Measurements from ENCODE around the gene RGS16.
"Not testable (repeated sequence)": the region's sequence is repeated elsewhere in the genome, so short reads cannot be mapped to it uniquely, and the experiment has no call there.

RGS16 gene, protein sequence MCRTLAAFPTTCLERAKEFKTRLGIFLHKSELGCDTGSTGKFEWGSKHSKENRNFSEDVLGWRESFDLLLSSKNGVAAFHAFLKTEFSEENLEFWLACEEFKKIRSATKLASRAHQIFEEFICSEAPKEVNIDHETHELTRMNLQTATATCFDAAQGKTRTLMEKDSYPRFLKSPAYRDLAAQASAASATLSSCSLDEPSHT

DNA sequence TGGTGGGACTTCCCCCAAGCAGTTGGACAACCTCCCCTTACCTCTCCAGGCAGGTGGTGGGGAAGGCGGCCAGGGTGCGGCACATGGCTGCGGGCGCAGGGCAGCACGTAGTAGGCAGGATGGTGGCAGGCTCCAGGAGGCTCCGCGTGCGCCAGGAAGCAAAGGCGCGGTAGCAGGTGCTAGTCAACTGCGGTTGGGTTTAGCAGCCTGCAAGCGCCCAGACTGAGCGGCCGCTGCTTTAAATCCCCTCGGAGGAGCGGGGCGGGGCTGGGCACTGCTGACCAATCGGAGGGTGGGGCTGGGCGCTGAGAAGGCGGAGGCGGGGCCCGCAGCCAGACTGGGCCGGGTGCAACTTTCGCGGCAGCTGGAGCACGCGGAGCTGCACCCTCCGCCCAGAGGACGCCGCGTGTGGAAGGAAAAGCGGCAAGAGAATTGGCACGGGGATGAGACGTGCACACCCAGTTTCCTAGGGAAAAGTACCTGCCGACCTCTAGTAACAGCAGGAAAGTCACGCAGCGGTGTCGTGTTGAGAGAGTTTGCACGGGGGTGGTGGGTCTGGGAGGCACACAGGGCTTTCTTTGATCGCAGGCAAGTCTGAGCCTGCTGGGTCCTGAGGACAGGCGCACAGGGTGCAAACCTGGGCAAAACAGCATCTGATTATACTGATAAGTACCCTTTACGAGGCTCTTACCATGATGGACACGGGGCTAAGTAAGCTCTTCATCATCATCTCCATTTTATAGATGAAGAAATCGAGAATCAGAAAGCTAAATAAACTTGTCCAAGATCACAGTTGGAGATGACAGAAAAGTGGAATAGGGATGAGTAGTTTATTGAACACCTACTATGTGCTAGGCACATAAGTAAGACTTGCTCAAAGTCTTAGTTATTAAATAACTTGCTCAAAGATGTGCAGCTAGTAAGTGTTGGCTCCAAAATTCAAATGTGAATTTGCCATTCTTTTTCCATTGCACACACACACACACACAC lies at the start of gene RGS16:
RGS16 (minus strand) TSS at position 215 of the 990 bp plus-strand sequence; CDS start at position 85, 130 bp downstream.
- peak; percentile 43 to 50 for DNase-seq

DNA sequence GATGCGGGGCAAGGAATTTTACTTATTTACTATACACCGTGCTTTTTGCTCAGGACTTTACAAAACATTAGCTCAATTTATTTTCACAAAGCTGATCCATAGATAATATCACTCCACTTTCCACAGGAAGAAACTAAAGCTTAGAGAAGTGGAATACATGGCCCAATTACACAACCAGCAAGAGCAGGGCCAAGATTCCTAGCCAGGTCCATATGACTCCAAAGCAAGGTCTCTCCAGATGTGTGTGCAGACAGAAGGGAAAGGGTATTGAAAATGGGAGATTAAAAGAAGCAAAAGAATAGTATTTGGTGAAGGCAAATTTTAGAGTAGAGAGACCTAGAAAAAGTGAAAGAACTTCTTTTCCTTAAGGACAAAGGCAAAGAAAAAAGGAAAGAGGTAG lies 49.8 kb upstream of the RGS16 start:
- DNase-seq, result no peak

DNA sequence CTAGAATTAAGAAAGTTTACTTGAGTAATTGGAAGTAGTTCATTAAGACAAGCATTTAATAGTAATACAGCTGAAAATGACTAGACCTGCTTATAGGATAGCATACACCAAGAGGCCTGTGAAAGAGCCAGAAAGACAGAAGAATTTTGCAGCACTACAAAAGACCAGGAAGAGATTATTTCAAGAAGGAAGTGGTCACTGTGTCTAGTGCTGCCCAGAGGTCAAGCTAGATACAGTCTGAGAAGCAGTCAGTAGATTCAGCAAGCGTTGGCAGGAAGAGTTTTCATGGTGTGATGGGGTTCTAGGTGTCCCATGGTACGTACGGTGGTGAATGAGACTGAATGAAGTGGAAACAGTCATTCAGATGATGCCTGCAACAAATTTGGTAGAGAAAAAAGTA lies 48.7 kb upstream of the RGS16 start:
- DNase-seq, result no peak

DNA sequence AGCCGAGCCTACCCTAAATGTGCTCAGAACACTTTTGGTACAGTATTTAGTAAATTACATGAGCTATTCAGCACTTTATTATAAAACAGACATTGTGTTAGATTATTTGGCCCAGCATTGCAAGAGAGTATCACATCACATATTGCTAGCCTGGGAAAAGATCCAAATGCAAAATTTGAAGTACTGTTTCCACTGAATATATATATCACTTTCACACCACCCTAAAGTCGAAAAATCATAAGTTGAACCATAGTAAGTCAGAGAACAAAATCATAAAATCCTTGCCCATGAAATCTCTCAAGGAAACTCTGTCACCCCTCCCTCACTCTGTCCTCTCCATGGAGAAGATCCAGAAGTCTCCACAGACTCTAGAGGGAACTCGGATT lies 47.1 kb upstream of the RGS16 start:
- DNase-seq, result no peak

DNA sequence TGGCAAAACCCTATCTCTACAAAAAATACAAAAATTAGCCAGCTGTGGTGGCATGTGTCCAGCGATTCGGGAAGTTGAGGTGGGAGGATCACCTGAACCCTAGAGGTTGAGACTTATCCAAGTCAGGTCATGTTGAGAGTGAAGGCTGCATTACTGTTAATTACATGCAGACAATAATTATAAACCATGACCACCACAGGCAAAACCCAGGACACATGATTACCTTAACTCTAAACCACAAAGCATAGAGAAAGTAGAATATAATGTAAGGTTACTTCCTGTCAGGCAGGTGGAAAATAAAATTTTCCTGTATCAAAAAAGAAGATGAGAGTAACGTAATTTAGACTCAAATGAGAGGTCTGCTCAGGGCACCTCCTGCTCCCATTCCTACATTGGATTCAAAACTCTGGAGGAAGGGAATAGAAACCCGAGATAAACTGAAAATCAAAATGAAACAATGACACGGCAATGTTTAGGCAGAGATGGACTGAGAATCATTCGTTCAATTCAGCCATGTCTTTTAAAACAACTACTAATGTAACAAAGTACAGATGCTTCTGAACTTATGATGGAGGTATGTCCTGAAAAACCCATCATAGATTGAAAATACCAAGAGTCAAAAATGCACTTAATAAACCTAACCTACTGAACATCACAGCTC lies 46.6 kb upstream of the RGS16 start:
- DNase-seq, result no peak

DNA sequence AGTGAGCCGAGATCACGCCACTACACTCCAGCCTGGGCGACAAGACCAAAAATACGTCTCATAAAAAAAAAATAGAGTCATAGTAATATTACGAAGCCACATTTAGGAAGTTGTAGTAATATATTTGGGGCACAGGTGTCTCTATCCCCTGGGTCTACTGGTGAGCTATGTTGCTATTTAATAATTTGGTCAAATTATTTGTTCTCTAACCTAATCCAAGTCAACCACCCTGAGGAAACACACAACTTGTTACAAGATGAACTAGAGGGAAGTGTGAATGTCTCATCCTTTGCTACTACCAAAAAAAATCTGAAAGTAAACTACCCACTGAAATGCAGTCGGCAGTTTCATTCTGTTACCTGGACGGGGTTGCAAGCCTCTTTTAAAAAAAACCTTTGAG lies 44.9 kb upstream of the RGS16 start:
- DNase-seq, result no peak

DNA sequence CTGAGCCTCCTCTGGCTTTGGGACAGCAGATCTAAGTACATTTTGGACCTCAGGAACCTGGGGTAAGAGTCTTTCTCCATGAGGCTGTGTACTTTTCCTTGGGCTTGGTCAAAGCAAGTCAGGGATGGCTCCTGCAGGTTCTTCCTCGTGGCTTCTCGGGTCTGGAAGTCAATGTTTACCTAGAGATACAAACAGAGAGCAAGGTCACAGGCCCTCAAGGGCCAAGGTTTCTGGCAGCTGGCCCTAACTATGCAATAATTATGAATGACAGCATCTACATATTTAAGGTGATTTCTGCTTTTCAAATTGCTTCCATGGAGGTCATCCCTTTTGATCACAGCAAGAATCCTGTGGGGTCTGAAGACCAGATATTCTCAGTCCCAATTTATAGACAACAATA lies 42.5 kb upstream of the RGS16 start:
- no peak for DNase-seq

DNA sequence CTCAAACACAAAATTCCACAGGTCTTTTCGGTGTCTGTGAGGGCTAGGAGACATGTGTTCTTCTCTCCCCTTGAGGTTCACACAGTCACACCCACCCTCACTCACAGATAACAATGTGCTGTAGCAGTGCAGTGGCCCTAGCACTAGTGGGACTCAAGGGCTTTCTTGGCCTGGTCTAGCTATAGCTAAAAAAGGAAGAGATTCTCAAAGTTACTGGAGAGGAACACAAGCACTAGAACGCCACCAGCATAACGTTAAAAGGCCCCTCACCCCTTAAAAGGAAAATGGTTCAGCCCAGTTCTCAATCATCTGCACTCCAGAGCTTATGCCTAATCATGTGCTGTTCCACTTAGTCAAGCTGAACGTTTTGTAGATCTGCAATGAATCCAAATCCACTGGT lies 40.7 kb upstream of the RGS16 start:
- no peak for DNase-seq

DNA sequence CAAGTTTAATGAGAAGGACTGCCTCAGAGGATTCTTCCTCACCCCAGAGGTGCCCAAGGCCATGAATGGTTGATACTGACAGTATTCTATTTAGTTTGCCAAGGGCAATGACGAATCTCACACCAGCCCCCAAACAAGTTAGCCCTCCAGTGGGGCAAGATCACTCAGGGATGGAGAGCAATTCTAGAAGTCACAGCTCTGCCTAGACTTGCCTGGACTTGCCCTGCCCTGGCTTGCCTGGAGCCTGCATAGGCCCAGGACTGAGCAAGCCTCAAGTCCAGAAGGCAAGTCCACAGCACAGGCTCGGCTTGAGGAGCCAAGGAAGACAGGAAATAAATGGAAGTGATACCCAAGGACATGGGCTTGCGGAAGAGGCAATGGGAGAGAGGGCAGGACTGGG lies 39.5 kb upstream of the RGS16 start:
- DNase-seq, result no peak

DNA sequence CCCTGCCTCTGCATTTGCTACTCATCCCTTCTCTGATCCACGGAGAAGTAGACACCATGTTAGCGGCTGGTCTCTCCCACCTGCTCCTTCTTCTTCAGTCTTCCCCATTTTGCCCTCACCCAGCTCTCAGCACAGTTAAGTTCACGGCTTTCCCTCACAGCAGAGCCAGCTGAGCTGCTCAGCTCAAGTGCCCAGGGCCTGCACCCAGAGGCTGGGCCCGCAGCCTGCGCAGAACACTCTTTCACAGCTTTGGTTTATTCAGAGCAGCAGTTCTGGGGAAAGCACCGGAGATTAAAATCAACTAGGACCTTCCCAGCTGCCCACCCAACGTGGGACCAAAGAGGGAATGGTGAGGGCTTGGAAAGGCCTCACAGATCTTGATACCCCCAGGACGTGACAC lies 38.3 kb upstream of the RGS16 start:
- no peak for DNase-seq

DNA sequence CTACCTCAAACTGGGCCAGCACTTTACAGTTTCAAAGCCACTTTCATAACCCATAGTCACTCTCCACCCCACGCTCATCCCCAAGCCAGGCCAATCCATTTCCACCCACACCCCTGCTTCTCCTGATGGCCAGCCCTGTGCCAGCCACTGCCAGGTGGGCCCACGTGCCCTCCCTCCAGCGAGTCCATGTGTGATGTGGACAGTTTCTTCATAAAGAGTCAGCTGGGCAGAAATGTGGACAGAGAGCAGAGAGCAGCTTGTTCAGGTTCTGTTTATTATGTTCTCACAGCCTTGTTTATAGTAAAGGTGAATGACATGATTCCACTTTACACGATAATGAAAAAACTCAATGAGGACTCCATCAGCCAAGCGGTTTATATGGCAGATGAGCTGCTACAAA lies 37.4 kb upstream of the RGS16 start:
- DNase-seq, result no peak

DNA sequence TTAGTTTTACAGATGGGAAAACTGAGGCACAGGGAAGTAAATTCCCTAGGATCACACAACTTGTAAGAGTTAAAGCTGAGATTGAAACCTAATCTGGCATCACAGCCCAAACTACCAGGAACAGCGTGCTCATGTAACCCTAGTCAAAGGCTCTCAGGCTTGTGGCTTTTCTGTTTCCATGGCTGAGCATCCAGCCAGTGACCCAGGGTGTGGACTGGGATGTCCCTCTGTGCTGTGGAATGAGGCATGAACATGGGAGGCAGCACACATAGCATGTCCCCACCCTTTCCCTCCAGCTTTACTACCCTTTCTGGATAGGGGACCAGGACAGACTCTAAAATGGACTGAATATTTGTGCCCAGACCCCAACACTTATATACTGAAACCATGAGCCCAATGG lies 35.1 kb upstream of the RGS16 start:
- DNase-seq, result no peak

DNA sequence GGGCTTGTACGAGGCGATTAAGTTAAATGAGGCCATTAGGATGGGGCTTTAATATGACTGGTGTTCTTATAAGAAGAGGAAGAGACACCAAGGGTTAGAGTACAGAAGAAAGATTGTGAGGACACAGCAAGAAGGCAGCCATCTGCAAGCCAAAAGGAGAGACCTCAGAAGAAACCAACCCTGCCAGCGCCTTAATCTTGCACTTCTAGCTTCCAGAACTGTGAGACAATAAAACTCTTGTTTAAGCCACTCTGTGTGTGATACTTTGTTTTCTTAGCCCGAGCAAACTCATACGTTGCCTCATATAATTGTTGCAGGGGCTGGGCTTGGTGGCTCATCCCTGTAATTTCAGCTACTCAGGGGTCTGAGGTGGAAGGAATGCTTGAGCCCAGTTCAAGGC lies 33.6 kb upstream of the RGS16 start:
- DNase-seq, result no peak

DNA sequence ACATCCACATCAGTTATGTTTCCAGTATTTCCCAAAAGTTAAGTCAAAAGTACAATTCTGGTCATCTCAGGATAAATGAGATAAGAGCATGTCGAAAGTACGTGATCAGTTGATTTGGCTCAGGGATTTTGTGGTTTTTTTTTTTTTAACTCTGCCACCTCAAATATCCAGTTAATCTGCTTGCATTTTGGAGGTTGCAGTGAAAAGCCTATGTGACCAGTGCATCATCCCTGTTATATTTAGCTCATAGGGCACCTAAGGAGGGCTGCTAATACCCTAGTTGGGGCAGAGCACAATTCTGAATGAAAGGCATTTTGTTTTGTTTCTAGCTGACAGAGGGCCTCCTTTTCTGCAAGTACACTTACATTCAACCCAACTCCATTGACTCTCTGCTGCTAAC lies 31.7 kb upstream of the RGS16 start:
- no peak for DNase-seq

DNA sequence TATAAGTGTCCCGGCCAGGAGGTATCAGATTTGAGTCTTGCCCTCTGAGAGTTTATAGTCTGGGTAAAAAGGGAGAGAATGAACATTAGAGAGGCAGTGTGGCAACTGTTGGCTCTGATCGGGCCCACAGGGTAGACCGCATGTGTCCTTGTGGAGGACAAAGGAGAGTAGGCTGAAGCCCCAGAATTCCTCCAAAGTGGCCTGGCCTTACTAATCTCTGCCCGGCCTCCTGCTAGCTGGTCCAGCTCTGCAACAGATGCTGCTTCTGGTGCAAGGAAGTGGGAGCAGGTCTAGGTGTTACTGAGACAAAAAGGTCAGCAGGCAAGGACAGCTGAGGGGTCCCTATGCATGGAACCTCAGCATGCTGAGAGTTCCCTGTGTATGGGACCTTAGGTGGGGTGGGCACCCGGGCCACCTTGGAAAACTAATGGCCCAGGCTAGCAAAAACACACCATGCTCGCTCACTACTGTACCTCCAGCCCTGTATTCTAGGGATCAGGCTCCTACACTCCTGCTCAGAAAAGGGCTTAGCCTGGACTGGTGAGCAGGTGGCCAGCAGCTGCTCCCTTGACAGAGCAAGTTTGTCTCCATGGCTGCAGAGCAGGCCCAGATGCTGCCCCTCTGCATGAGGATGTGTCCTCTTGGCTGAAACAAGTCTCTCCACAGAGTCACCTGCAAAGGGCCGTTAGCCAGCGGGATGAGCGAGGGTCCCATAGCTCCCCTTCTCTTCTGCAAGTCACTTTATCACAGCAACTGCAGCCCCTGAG lies 30.3 kb upstream of the RGS16 start:
- DNase-seq, result no peak

DNA sequence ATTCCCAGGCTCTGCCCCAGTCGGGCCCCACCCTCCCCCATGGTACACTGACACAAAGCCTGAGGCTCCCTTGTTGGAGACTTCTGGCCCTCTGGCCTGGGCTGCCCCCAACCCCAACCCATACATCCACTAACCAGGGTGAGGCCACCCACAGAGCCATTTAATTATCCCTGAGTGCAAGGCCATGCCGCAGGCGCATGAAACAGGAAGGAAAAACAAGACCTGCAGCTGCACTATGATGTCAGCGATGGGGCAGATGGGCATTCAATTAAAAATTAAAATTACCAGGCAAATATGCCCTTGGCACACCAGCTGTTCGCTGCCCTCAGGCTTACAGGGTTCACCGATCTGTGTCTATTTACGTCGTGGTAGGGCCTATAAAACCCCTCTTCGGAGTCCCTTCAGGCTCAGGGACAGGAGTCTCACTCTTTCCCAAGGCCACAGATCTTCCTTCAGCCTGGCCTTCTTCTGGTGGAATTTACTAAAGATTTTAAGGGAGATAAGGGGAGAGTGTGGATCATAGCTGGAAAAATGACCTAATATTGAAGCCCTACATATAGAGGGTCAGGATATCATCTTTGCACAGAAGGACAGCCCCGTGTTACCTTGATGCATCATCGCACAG lies 29.6 kb upstream of the RGS16 start:
- DNase-seq, result no peak

DNA sequence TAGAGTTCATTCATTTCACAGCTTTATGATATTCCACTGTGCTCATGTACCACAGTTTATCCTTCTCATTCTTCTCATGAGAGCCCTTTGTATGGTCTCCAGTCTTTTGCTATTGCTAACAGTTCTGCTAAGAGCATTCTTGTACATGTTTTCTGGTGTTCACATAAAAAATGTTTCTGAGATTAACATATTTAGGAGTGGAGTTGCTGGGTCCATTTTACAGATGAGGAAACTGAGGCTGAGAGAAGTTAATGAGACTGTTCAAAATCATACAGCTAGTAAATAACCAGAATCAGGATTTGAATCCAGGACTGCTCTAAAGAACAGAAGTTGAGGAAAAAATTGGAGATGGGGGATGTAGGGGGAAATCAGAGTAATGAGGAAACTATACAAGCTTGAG lies 28.8 kb upstream of the RGS16 start:
- DNase-seq, result no peak

DNA sequence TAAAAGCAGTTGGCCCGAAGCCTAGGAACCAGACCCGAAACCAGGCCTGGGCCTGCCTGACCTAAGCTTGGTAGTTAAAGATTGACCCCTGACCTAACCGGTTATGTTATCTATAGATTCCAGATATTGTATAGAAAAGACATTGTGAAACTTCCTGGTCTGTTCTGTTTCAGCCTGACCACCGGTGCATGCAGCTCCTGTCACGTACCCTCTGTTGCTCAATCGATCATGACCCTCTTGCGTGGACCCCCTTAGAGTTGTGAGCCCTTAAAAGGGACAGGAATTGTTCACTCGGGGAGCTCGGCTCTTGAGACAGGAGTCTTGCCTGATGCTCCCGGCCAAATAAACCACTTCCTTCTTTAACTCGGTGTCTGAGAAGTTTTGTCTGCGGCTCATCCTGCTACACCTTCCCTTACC lies 28.3 kb upstream of the RGS16 start:
- DNase-seq, result not testable (repeated sequence)

DNA sequence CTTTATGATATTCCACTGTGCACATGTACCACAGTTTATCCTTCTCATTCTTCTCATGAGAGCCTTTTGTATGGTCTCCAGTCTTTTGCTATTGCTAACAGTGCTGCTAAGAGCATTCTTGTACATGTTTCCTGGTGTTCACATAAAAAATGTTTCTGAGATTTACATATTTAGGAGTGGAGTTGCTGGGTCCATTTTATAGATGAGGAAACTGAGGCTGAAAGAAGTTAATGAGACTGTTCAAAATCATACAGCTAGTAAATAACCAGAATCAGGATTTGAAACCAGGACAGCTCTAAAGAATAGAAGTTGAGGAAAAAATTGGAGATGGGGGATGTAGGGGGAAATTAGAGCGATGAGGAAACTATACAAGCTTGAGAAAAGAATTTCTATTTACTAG lies 27.8 kb upstream of the RGS16 start:
- no peak for DNase-seq

DNA sequence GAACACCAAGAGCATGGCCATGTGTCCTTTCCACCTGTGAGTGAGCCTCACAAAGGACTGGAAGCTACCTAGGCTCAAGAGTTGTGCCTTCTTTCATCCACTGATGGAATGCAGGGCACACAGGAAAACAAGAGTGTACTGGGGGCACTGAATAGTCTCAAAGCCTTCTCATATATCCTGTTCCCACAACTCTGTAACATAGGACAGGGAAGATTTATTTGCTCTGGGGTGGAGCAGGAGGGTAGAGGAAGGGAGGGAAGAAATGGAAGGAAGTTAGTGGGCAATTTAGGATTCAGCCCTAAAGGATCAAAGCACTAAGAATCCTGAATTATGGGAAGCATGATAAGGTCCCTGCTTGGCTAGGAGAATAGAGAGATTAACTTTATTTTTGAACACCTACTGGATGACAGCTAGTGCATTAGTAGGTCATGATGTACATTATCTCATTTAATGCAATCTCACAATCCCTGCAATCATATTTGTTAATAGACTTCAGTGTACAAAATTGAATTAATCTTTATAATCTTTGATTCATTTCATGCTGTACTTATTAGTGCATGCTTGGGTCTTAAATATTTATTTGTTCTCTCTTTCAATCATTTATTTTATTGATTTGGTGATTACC lies 27.0 kb upstream of the RGS16 start:
- no peak for DNase-seq

DNA sequence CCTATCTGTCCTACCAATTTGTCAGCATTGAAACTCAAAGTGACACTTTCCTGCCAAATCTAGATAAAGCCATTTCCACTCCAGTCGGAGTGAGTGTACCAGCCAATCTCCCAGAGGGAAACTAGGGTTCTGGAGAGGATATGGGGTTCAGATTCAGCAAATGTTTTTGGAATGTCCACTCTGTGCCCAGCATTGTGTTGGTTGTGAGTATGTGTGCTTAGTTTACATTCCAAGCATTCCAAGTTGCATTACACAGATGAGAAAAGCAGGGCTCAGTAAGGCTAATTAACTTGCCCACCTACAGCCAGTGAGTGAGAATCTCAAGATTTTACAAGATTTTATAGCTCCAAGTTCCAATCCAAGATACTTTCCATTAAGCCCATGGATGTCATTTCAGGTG lies 26.4 kb upstream of the RGS16 start:
- DNase-seq, result no peak

DNA sequence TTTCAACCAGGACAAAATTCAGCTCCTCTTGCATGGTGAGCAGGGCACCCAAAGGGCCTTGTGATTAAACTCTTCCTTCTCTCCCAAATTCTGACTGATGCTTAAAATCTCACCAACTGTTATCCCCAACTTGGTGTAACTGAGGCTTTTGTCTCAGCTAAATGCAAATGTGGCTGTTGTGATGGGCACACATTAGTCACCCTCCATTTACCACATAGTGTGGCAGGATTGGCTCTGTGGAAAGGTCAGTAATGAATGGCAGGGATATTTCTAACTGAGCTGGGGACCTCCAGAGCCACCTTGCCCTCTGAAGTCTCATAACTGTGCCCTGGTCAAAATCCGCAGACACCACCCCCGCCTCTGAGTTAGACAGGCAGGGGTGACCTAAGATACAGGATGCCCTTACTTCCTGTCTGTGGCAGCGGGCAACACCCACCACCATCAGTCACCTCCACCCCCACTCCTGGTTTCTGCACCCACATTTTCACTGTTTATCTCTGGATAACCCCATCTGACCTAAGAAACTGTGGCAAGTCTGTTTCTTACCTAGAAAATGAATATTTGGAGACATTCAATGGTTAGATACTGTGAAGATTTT lies 25.4 kb upstream of the RGS16 start:
- no peak for DNase-seq

Measured in SW 1271 (cell line).